A549 (cell line): ENCODE results near the gene GSTCD.

Experiments used
- POLR2A ChIP-seq: IDR thresholded peaks from 2 replicates; pipeline ENCODE4 v1.6.1; 2012; ENCODE audit warnings: mild to moderate bottlenecking, low read length
- POLR2AphosphoS2 ChIP-seq: conservative IDR thresholded peaks from 2 replicates; pipeline ENCODE4 v1.6.1; 2012; ENCODE audit warnings: low read length, improper control_type of control experiment, inconsistent platforms
- TF ChIP-seq, protein P1 (sequence below): fragments of >200 bp; sonication (Bioruptor Twin); formaldehyde crosslinking; IDR thresholded peaks from 3 replicates; pipeline ENCODE4 v1.5.1; 2016

DNA sequence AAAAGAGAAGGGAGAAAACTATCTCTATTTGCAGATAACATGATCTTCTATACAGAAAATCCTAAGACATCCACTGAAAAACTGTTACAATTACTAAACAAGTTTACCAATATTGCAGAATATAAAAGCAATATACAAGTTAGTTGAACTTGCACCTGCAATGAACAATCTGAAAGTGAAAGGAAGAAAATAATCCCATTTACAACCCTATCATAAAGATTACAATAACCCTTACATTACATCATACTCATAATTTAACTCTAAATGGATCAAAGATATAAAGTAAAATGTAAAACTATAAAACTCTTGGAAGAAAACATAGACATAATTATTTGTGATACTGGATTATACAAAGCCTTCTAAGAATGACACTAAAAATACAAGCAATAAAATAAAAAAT lies 77.2 kb downstream of the GSTCD start:
- TF ChIP-seq, protein P1, sequence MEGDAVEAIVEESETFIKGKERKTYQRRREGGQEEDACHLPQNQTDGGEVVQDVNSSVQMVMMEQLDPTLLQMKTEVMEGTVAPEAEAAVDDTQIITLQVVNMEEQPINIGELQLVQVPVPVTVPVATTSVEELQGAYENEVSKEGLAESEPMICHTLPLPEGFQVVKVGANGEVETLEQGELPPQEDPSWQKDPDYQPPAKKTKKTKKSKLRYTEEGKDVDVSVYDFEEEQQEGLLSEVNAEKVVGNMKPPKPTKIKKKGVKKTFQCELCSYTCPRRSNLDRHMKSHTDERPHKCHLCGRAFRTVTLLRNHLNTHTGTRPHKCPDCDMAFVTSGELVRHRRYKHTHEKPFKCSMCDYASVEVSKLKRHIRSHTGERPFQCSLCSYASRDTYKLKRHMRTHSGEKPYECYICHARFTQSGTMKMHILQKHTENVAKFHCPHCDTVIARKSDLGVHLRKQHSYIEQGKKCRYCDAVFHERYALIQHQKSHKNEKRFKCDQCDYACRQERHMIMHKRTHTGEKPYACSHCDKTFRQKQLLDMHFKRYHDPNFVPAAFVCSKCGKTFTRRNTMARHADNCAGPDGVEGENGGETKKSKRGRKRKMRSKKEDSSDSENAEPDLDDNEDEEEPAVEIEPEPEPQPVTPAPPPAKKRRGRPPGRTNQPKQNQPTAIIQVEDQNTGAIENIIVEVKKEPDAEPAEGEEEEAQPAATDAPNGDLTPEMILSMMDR = no peak
- TF ChIP-seq POLR2AphosphoS2 (no peak), POLR2A (no peak)
